NCI-H1694 (cell line): ENCODE results near the gene LIF.

Experiments used
- DNase-seq: peaks from one replicate; lab custom pipeline; 2025; lab: John Stamatoyannopoulos, UW

The LIF gene

GRCh38 chr22:30262917-30263741, 16.6 kb upstream of the LIF start:
- DNase-seq: peak; percentile 62

- DNase-seq: no peak
These were observed 15.6 kb upstream of the LIF start for GRCh38 chr22:30262112-30262511.

- no peak for DNase-seq
These were observed 14.6 kb upstream of the LIF start for GRCh38 chr22:30261134-30261533.

- DNase-seq: no peak
These were observed 14.1 kb upstream of the LIF start for GRCh38 chr22:30260682-30261081.

GRCh38 chr22:30260276-30260675, 13.7 kb upstream of the LIF start:
- no peak for DNase-seq

GRCh38 chr22:30254314-30254713, 7.8 kb upstream of the LIF start:
- DNase-seq: no peak

- peak; percentile 67 for DNase-seq
These were observed 6.8 kb upstream of the LIF start for GRCh38 chr22:30253205-30253852.

GRCh38 chr22:30252411-30253204, 6.0 kb upstream of the LIF start:
- DNase-seq: no peak

GRCh38 chr22:30251711-30252110, 5.2 kb upstream of the LIF start:
- DNase-seq: no peak

GRCh38 chr22:30250661-30251267, 4.2 kb upstream of the LIF start:
- DNase-seq: no peak

GRCh38 chr22:30250039-30250565, 3.5 kb upstream of the LIF start:
- no peak for DNase-seq

- no peak for DNase-seq
These were observed 2.8 kb upstream of the LIF start for GRCh38 chr22:30249049-30250038.

- no peak for DNase-seq
These were observed 1.9 kb upstream of the LIF start for GRCh38 chr22:30248484-30248883.

GRCh38 chr22:30247974-30248373, 1.4 kb upstream of the LIF start:
- DNase-seq: no peak

- no peak for DNase-seq
These were observed 1.0 kb upstream of the LIF start for GRCh38 chr22:30247561-30247960.

- no peak for DNase-seq
These were observed 336 bp upstream of the LIF start for GRCh38 chr22:30246814-30247376.

GRCh38 chr22:30245181-30245984, 1.2 kb downstream of the LIF start:
- DNase-seq: no peak

GRCh38 chr22:30244641-30245040, 1.9 kb downstream of the LIF start:
- no peak for DNase-seq

GRCh38 chr22:30244066-30244465, 2.5 kb downstream of the LIF start:
- no peak for DNase-seq

- DNase-seq: no peak
These were observed 2.9 kb downstream of the LIF start for GRCh38 chr22:30243661-30244060.
